AG09309 (cell line): Measurements from ENCODE around the gene CACNG1.

Experiments
- DNase-seq: peaks from one replicate; pipeline ENCODE4 v3.0.0-alpha.2; 2010; ENCODE audit warnings: low read depth
- H3K4me3 ChIP-seq: 2 replicates; pipeline ENCODE4 v1.5.1; 2011; ENCODE audit warnings: mild to moderate bottlenecking, low read depth, low read length, moderate library complexity; ENCODE audit not compliant: control insufficient read depth
- TF ChIP-seq, protein P1 (sequence below): IDR thresholded peaks from 2 replicates; pipeline ENCODE4 v1.5.1; 2011; ENCODE audit warnings: mild to moderate bottlenecking, low read depth, low read length, inconsistent platforms; ENCODE audit not compliant: insufficient read depth, control insufficient read depth; ENCODE audit errors: missing control alignments

The CACNG1 gene

DNA sequence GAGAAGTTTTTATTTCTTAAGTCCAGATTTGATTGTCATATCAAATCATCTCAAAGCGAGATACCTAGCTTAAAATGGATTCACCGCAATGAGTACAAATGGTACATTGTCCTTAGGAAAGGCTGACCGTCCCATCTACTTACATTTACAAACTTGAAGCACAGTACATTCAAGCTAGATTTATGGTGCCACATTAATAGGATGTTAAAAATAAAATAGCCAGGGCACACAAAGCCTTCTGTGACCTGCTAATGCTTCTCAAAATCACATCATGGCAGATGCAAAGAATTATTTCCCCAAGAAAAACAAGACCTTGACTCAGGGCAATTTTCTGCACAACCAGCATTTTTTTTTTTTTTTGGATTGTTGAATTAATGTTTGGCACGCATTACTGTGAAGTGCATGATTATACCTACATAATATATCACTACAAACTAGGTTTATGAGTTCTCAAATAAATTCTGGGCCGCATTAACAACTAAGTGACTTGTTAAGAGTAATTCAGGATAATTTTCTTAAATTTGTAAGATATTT, 25.3 kb downstream of the CACNG1 start:
- no peak overlapping the region for H3K4me3 ChIP-seq
- TF ChIP-seq, protein P1, sequence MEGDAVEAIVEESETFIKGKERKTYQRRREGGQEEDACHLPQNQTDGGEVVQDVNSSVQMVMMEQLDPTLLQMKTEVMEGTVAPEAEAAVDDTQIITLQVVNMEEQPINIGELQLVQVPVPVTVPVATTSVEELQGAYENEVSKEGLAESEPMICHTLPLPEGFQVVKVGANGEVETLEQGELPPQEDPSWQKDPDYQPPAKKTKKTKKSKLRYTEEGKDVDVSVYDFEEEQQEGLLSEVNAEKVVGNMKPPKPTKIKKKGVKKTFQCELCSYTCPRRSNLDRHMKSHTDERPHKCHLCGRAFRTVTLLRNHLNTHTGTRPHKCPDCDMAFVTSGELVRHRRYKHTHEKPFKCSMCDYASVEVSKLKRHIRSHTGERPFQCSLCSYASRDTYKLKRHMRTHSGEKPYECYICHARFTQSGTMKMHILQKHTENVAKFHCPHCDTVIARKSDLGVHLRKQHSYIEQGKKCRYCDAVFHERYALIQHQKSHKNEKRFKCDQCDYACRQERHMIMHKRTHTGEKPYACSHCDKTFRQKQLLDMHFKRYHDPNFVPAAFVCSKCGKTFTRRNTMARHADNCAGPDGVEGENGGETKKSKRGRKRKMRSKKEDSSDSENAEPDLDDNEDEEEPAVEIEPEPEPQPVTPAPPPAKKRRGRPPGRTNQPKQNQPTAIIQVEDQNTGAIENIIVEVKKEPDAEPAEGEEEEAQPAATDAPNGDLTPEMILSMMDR = no peak
- DNase-seq = no peak

- H3K4me3 ChIP-seq = no peak overlapping the region
- DNase-seq = no peak
- TF ChIP-seq, protein P1 = no peak
Measured at GRCh38 chr17:67071595-67071994, 27.2 kb downstream of the CACNG1 start.

DNA sequence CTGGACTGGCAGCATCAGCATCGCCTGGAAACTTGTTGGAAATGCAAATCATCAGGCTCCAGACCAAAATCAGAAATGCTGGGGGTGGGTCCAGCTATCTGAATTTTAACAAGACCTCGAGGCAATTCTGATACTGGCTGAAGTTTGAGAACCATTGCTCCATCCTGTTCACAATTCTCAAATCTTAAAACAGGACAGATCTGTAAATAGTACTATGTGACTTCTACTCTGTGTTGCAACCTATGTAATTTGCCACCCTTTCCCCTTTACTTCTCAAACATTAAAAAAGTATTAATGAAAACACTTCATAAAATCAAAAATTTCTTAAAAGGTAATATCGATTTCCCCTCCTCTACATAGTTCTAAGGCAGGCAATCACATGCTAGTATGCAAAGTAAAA, 28.5 kb downstream of the CACNG1 start:
- no peak overlapping the region for H3K4me3 ChIP-seq
- TF ChIP-seq, protein P1 = no peak
- DNase-seq = no peak

GRCh38 chr17:67074781-67075180, 30.4 kb downstream of the CACNG1 start:
- no peak for DNase-seq
- no peak overlapping the region for H3K4me3 ChIP-seq
- TF ChIP-seq, protein P1 = no peak

- H3K4me3 ChIP-seq = no peak overlapping the region
- no peak for DNase-seq
- TF ChIP-seq, protein P1 = no peak
Measured at GRCh38 chr17:67076290-67076689, 31.9 kb downstream of the CACNG1 start.

DNA sequence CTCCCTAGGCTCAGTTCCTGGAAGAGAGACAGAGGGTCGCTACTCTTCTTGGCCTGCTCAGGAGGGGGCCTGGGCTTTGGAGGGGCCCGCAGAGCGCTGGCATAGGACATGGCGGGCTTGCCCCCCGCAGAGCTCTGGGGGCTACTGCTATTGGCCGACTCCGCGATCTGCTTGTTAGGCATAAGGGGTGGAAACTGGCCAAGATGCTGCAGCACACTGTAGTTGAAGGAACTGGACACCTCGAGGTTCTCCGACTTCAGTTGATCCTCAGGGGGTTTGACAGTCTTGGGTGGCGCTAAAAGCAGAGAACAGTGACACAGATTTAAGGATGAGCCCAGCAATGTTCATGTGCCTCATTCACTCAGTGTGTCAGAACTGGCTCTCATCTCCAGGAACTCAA, 33.9 kb downstream of the CACNG1 start:
- TF ChIP-seq, protein P1 = no peak
- no peak for DNase-seq
- H3K4me3 ChIP-seq = no peak overlapping the region

- DNase-seq = no peak
- no peak overlapping the region for H3K4me3 ChIP-seq
- TF ChIP-seq, protein P1 = no peak
Measured at GRCh38 chr17:67079491-67079890, 35.1 kb downstream of the CACNG1 start.
